ENCODE data around the gene PDE8B.

The PDE8B gene

GRCh38 chr5:77281969-77282336, 71.5 kb downstream of the PDE8B start:
- DNase-seq = no peak
- intact Hi-C loops (cut with DNase I) = no loop called here

GRCh38 chr5:77282337-77283027, 72.0 kb downstream of the PDE8B start:
- intact Hi-C loops (cut with DNase I) = no loop called here
- DNase-seq = peak in 2 of 10 donors; percentile 76 to 80

GRCh38 chr5:77285251-77285841, 74.9 kb downstream of the PDE8B start:
- DNase-seq = no peak
- intact Hi-C loops (cut with DNase I) = no loop called here

GRCh38 chr5:77292026-77292757, 81.7 kb downstream of the PDE8B start:
- DNase-seq = no peak
- intact Hi-C loops (cut with DNase I) = no loop called here

- intact Hi-C loops (cut with DNase I) = no loop called here
- DNase-seq = no peak
Observed at GRCh38 chr5:77294185-77294584, 83.7 kb downstream of the PDE8B start.

- no peak for DNase-seq
Observed at GRCh38 chr5:77295863-77296378, 85.4 kb downstream of the PDE8B start.

GRCh38 chr5:77298146-77298545, 87.7 kb downstream of the PDE8B start:
- DNase-seq = no peak
- intact Hi-C loops (cut with DNase I) = no loop called here

More at GRCh38 chr5:77295863-77296378, 85.4 kb downstream of the PDE8B start:
- intact Hi-C loops (cut with DNase I) = no loop called here

- DNase-seq = no peak
- intact Hi-C loops (cut with DNase I) = no loop called here
Observed at GRCh38 chr5:77300451-77300850, 90.0 kb downstream of the PDE8B start.

GRCh38 chr5:77301447-77301883, 91.0 kb downstream of the PDE8B start:
- DNase-seq = no peak

GRCh38 chr5:77302247-77302646, 91.8 kb downstream of the PDE8B start:
- intact Hi-C loops (cut with DNase I) = no loop called here

More at GRCh38 chr5:77301447-77301883, 91.0 kb downstream of the PDE8B start:
- intact Hi-C loops (cut with DNase I) = no loop called here

GRCh38 chr5:77302653-77303052, 92.2 kb downstream of the PDE8B start:
- DNase-seq = no peak
- intact Hi-C loops (cut with DNase I) = no loop called here

More at GRCh38 chr5:77302247-77302646, 91.8 kb downstream of the PDE8B start:
- no peak for DNase-seq

- intact Hi-C loops (cut with DNase I) = no loop called here
- no peak for DNase-seq
Observed at GRCh38 chr5:77304388-77304787, 93.9 kb downstream of the PDE8B start.

GRCh38 chr5:77305222-77305846, 94.9 kb downstream of the PDE8B start:
- intact Hi-C loops (cut with DNase I) = no loop called here
- peak in 1 of 10 donors; percentile 50 for DNase-seq

GRCh38 chr5:77305956-77306355, 95.5 kb downstream of the PDE8B start:
- intact Hi-C loops (cut with DNase I) = no loop called here
- DNase-seq = peak in 3 of 10 donors; percentile 23 to 81 (median 43)

- DNase-seq = no peak
- intact Hi-C loops (cut with DNase I) = no loop called here
Observed at GRCh38 chr5:77306531-77306930, 96.1 kb downstream of the PDE8B start.

GRCh38 chr5:77308154-77308960, 97.9 kb downstream of the PDE8B start:
- intact Hi-C loops (cut with DNase I) = no loop called here
- no peak for DNase-seq

GRCh38 chr5:77309140-77309539, 98.7 kb downstream of the PDE8B start:
- DNase-seq = no peak
- intact Hi-C loops (cut with DNase I) = no loop called here

GRCh38 chr5:77310494-77311213, 100.2 kb downstream of the PDE8B start:
- intact Hi-C loops (cut with DNase I) = no loop called here
- no peak for DNase-seq

GRCh38 chr5:77311214-77311571, 100.7 kb downstream of the PDE8B start:
- intact Hi-C loops (cut with DNase I) = no loop called here
- DNase-seq = no peak
